Endothelial cell of umbilical vein (primary cell): Measurements from ENCODE around the gene COL19A1. TPM values are rescaled to one million over a fixed set of nuclear protein-coding genes. Genes with fewer than 3 reads are reported as not detected.

Experiments
- BruUV-seq: library from RNA; stranded (reverse); fragments of 400-500 nt; replicated peaks from 2 replicates; lab custom pipeline; 2021; lab: Mats Ljungman, UMichigan
- CTCF ChIA-PET: fragments of 300-600, 350-600 bp; sonication (Branson Sonifier 250); formaldehyde crosslinking; loops from one replicate; lab custom pipeline; 2021; ENCODE audit warnings: antibody characterized with exemption, inconsistent platforms; lab: Charles Lee
- POLR2A ChIA-PET: fragments of 300-600, 350-600 bp; sonication (Branson Sonifier 250); formaldehyde crosslinking; loops from one replicate; lab custom pipeline; 2021; ENCODE audit warnings: antibody characterized with exemption, inconsistent platforms; lab: Charles Lee
- DNase-seq: peaks from one replicate; pipeline ENCODE4 v3.0.0-alpha.2; 2011; ENCODE audit warnings: low read depth, low spot score
- FAIRE-seq: peaks from 2 replicates; lab custom pipeline; 2011; peaks lifted over from hg19 to GRCh38; lab: Jason Lieb, UNC
- H2AFZ ChIP-seq: 2 replicates; pipeline ENCODE4 v1.6.0; 2012; ENCODE audit warnings: low read depth, low read length, control low read depth, inconsistent platforms
- H3K27ac ChIP-seq: 2 replicates; pipeline ENCODE4 v1.5.1; 2011; ENCODE audit warnings: low read depth, mild to moderate bottlenecking, control low read depth, low read length, moderate library complexity; ENCODE audit not compliant: insufficient read depth
- H3K27me3 ChIP-seq, 2 experiments: 2 replicates each; pipeline versions ENCODE4 v1.6.0 to v1.6.1; 2011; ENCODE audit warnings: low read length in 2 of 2, mixed read lengths in 1 of 2; ENCODE audit not compliant: control insufficient read depth in 2 of 2, insufficient read depth in 2 of 2
- H3K36me3 ChIP-seq, 2 experiments: 2 replicates in 1 of 2; 3 replicates in 1 of 2; pipeline ENCODE4 v1.5.1; 2011; ENCODE audit warnings: low read length in 2 of 2, mild to moderate bottlenecking in 1 of 2, moderate library complexity in 1 of 2; ENCODE audit not compliant: control insufficient read depth in 2 of 2, insufficient read depth in 2 of 2; ENCODE audit errors: extremely low read depth in 1 of 2
- H3K4me1 ChIP-seq: 3 replicates; pipeline ENCODE4 v1.5.1; 2011; ENCODE audit warnings: mild to moderate bottlenecking, low read length; ENCODE audit not compliant: control insufficient read depth, insufficient read depth; ENCODE audit errors: extremely low read depth
- H3K4me2 ChIP-seq: 2 replicates; pipeline ENCODE4 v1.6.1; 2011; ENCODE audit warnings: low read length, control low read depth, mixed read lengths; ENCODE audit not compliant: insufficient read depth
- H3K4me3 ChIP-seq, 3 experiments: fragments of 200-600 bp in 1 of 3; sonication (generic), shearing (Covaris generic) in 1 of 3; replicated peaks in 1 of 3; 2 replicates each; pipeline ENCODE4 v1.5.1; 2011 to 2016; ENCODE audit warnings: control low read depth in 3 of 3, low read length in 3 of 3, mild to moderate bottlenecking in 2 of 3, inconsistent platforms in 1 of 3, low read depth in 1 of 3, moderate library complexity in 1 of 3; ENCODE audit not compliant: insufficient read depth in 1 of 3
- H3K79me2 ChIP-seq: 2 replicates; pipeline ENCODE4 v1.6.0; 2012; ENCODE audit warnings: low read length, inconsistent platforms; ENCODE audit not compliant: control insufficient read depth, insufficient read depth
- H3K9ac ChIP-seq: replicated peaks from 2 replicates; pipeline ENCODE3; 2011; ENCODE audit warnings: low read length, control low read depth; ENCODE audit not compliant: insufficient read depth; ENCODE audit errors: extremely low read depth
- H3K9me1 ChIP-seq: replicated peaks from 3 replicates; pipeline ENCODE4 v1.6.0; 2011; ENCODE audit warnings: mild to moderate bottlenecking, low read length; ENCODE audit not compliant: control insufficient read depth, insufficient read depth; ENCODE audit errors: extremely low read depth
- H3K9me3 ChIP-seq: replicated peaks from 2 replicates; pipeline ENCODE4 v1.5.1; 2012; ENCODE audit warnings: low read length, inconsistent platforms; ENCODE audit not compliant: control insufficient read depth, insufficient read depth
- H4K20me1 ChIP-seq: replicated peaks from 2 replicates; pipeline ENCODE3; 2011; ENCODE audit warnings: mild to moderate bottlenecking, low read length; ENCODE audit not compliant: control insufficient read depth, insufficient read depth; ENCODE audit errors: extremely low read depth
- EZH2 ChIP-seq: IDR thresholded peaks from 2 replicates; pipeline ENCODE4 v1.6.1; 2012; ENCODE audit warnings: borderline replicate concordance, low read depth, mild to moderate bottlenecking, moderate library complexity, low read length, inconsistent platforms; ENCODE audit not compliant: severe bottlenecking
- FOS ChIP-seq: IDR thresholded peaks from 2 replicates; pipeline ENCODE4 v1.6.1; 2011; ENCODE audit warnings: mild to moderate bottlenecking, low read length, moderate library complexity, borderline replicate concordance; ENCODE audit not compliant: insufficient read depth
- GATA2 ChIP-seq: IDR thresholded peaks from 2 replicates; pipeline ENCODE4 v1.7.0; 2011; ENCODE audit warnings: low read depth, mild to moderate bottlenecking, moderate library complexity, mixed read lengths, low read length; ENCODE audit not compliant: insufficient read length, insufficient read depth
- JUN ChIP-seq: IDR thresholded peaks from 2 replicates; pipeline ENCODE4 v1.6.1; 2011; ENCODE audit warnings: borderline replicate concordance, low read depth; ENCODE audit not compliant: insufficient read length, insufficient read depth
- MYC ChIP-seq: IDR thresholded peaks from one replicate; pipeline ENCODE4 v1.6.1; 2011; ENCODE audit warnings: mild to moderate bottlenecking, low read depth, low read length
- POLR2A ChIP-seq: IDR thresholded peaks from 2 replicates; pipeline ENCODE4 v1.6.1; 2012; ENCODE audit warnings: low read depth, mild to moderate bottlenecking, control low read depth, low read length
- POLR2AphosphoS5 ChIP-seq: IDR thresholded peaks from 2 replicates; pipeline ENCODE4 v1.6.1; 2012; ENCODE audit warnings: low read depth, mild to moderate bottlenecking, control low read depth, low read length, moderate library complexity; ENCODE audit not compliant: insufficient read depth
- dilution Hi-C: fragments of 300-500 bp; cut with MboI; formaldehyde crosslinking; loops from one replicate; pipeline ENCODE4 v1.15.0; 2019; ENCODE audit warnings: low sequenced_read_pairs; ENCODE audit not compliant: extremely low pct_ligation_motif_present
- intact Hi-C: fragments of 100-400 bp; cut with micrococcal nuclease; formaldehyde crosslinking; loops from one replicate; pipeline ENCODE4 v1.10.0; 2022
- polyA plus RNA-seq, 4 experiments: library from polyadenylated mRNA; depleted of rRNA in 3 of 4; stranded (reverse) in 3 of 4; unstranded in 1 of 4; fragments of >200 nt; gene quantifications; 2 replicates each; pipeline versions ENCODE4 v1.2.1 to v1.2.3, GENCODE V29; 2011 to 2012; ENCODE audit warnings: missing spikeins in 1 of 4
- total RNA-seq: library from RNA; stranded (reverse); gene quantifications from 2 replicates; pipeline ENCODE4 v1.2.3, GENCODE V29; 2021
- TF ChIP-seq, protein P1 (sequence below), 2 donors: IDR thresholded peaks; 1 replicate in 1 of 2; 2 replicates in 1 of 2; pipeline ENCODE4 v1.5.1; 2011; ENCODE audit warnings: low read length in 2 of 2, mild to moderate bottlenecking in 2 of 2, moderate library complexity in 2 of 2, control low read depth in 1 of 2, inconsistent platforms in 1 of 2, low read depth in 1 of 2; ENCODE audit not compliant: insufficient read depth in 1 of 2; ENCODE audit errors: extremely low read depth in 1 of 2
- TF ChIP-seq, protein P2 (sequence below): IDR thresholded peaks from 2 replicates; pipeline ENCODE4 v1.6.1; 2011; ENCODE audit not compliant: insufficient read depth, insufficient read length

The COL19A1 gene
- total and polyA plus RNA-seq, 2 donors (not counting 3 experiments of a cell fraction or from before 2014, with no cell fraction given): not detected

DNA sequence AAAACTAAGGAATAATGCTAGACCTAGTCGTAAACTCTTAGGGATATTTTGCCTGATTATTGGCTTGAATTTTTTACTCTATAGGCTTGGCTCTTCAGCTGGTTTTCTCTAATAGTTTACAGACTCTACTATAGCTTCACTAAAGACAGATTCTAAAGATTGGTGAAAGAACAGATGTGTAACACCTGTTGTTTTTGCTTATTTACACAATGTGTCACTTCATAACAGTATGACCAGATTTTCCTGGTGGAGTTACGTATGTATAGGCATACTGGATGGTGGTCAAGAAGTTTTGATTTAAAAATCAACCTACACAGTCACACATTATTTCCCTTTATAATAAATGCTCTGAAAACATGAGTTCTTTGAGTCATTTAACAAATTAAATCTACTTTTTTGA, 4.8 kb downstream of the COL19A1 start:
- H3K79me2 ChIP-seq: no peaks in the 10 kb centered on the region
- no peak overlapping the region for H2AFZ ChIP-seq
- dilution Hi-C loops: no loop called here
- H3K27ac ChIP-seq: no peak overlapping the region
- no peak overlapping the region for H3K9ac ChIP-seq
- H3K36me3 ChIP-seq: no peaks in the 10 kb centered on the region
- H3K4me3 ChIP-seq: no peak overlapping the region
- intact Hi-C loops: no loop called here
- ChIA-PET CTCF (no interaction called here), POLR2A (no interaction called here)
- H3K9me1 ChIP-seq: no peaks in the 10 kb centered on the region
- no peak for DNase-seq
- H3K4me1 ChIP-seq: peaks cover 7% of the 10 kb centered on the region
- no peak overlapping the region for H3K4me2 ChIP-seq
- BruUV-seq: no TSS peak
- no peaks in the 10 kb centered on the region for H4K20me1 ChIP-seq
- TF ChIP-seq POLR2AphosphoS5: no peak
- TF ChIP-seq GATA2: no peak
- TF ChIP-seq, protein P1, sequence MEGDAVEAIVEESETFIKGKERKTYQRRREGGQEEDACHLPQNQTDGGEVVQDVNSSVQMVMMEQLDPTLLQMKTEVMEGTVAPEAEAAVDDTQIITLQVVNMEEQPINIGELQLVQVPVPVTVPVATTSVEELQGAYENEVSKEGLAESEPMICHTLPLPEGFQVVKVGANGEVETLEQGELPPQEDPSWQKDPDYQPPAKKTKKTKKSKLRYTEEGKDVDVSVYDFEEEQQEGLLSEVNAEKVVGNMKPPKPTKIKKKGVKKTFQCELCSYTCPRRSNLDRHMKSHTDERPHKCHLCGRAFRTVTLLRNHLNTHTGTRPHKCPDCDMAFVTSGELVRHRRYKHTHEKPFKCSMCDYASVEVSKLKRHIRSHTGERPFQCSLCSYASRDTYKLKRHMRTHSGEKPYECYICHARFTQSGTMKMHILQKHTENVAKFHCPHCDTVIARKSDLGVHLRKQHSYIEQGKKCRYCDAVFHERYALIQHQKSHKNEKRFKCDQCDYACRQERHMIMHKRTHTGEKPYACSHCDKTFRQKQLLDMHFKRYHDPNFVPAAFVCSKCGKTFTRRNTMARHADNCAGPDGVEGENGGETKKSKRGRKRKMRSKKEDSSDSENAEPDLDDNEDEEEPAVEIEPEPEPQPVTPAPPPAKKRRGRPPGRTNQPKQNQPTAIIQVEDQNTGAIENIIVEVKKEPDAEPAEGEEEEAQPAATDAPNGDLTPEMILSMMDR (IDR thresholded peaks at IDR 0.05; ENCODE audit: extremely low read depth in 1 of 2, insufficient read depth in 1 of 2, low read depth in 1 of 2, low read length in 2 of 2): no peak
- TF ChIP-seq JUN: no peak
- TF ChIP-seq FOS: no peak
- no peak for TF ChIP-seq POLR2A
- TF ChIP-seq EZH2: no peak
- no peak for TF ChIP-seq MYC
- TF ChIP-seq, protein P2, sequence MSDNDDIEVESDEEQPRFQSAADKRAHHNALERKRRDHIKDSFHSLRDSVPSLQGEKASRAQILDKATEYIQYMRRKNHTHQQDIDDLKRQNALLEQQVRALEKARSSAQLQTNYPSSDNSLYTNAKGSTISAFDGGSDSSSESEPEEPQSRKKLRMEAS: no peak
- H3K27me3 ChIP-seq: peaks cover 21 to 30% of the 10 kb centered on the region in 2 experiments
- no peaks in the 10 kb centered on the region for H3K9me3 ChIP-seq
- no peak for FAIRE-seq
